ENCODE results near the gene PAX6.

Gene PAX6

DNA sequence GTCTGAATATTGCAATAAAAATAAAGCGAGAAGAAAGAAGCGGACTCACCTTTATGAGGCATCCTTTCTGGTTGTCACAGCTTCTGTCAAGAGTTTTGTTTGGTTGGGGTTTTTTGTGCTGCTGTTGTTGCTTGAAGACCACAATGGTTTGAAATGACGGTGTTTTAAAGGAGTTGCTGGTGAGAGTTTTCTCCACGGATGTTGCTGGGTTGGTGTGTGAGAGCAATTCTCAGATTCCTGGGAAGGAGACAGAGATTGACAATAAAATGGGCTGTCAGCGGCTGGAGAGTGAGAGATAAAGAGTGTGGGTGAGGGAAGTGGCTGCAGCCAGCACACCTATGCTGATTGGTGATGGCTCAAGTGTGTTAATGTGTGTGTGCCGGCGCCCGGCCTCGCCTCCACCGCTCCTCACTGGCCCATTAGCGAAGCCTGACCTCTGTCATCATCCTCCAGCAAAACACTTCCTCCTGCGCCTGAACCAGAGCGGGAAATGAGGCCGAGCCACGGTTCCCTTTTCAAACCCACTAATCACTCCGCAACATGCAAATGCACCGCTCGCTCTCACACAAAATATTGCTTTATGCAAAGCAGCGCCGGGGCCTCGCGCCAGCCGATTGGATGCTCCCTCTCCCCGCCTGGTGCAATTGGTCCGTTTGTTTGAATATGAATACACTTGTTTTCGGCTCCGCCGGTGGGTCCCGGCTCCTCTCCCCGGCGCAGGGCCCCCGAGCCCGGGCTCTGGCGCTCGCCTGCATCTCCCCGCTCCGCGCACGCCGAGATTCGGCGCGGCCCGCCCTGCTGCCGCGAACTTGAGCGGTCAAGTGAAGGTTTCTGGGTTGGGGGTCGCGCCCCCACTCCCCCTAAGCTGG lies at the start of gene PAX6:
TSS of gene PAX6 (minus strand) at position 544 of the 869 bp plus-strand sequence. CDS start 4,911 bp downstream, outside the sequence.
- DNase-seq (ENCODE audit: low read depth), result peak; percentile 12

GRCh38 chr11:31860391-31860790 lies 49.3 kb upstream of the PAX6 start:
- DNase-seq (ENCODE audit: low read depth), result no peak

DNA sequence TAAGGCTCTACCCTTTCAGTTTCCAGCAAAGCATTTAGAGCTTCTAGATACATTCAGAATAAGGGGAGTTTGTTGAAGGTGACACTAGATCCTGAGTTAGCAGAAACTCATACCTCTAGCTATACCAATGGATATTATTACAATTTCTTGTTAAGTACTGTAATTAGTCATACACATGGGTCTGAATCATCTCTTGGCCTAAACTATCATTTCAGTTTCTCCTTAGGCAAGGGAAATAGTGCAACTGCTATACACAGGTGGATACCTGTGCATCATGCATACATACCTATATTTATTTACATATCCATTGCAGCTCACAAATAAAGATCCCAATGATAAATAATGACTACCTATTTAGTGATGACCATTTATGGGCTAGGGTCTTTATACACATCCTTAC lies 45.1 kb upstream of the PAX6 start:
- no peak for DNase-seq (ENCODE audit: low read depth)

DNA sequence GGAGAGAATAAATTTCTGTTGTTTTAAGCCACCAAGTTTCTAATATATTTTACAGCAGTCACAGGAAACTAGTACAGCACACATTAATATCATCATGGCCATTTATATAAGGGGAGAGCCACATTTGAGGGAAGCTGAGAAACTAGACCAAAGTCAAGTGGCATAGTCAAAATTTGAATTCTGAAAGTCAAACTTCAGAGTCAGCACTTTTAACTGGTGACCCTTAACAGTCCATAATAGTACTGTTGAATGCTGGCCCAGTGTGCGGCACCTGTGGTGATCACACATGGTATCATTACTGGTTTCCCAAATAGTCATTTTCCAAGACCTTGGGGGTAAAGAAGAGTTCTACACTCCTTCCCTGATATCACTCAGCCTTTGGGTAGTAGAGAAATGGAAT lies 44.3 kb upstream of the PAX6 start:
- DNase-seq (ENCODE audit: low read depth), result no peak

DNA sequence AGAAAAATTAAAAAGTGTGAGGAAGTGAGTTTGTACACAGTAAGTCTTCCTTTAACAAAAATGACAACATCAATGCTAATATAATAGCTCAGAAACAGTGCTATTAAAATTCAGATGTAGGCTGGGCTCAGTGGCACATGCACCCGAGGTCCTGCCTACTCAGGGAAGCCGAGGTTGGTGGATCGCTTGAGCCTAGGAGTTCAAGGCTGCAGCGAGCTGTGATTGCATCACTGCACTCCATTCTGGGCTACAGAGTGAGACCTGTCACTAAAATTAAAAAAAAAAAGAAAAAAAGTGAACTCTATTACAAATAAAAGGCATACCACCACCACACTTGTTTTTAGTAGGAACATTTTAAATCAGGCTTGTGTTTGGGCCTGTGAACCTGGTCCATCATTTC lies 39.2 kb upstream of the PAX6 start:
- DNase-seq (ENCODE audit: low read depth), result no peak

- no peak for DNase-seq (ENCODE audit: low read depth)
These were observed 36.6 kb upstream of the PAX6 start for GRCh38 chr11:31847761-31848160.

GRCh38 chr11:31845331-31845730 lies 34.2 kb upstream of the PAX6 start:
- no peak for DNase-seq (ENCODE audit: low read depth)

- DNase-seq (ENCODE audit: low read depth), result peak; percentile 27
These were observed 33.2 kb upstream of the PAX6 start for GRCh38 chr11:31844351-31844750.

- no peak for DNase-seq (ENCODE audit: low read depth)
These were observed 30.3 kb upstream of the PAX6 start for GRCh38 chr11:31841435-31841834.

- no peak for DNase-seq (ENCODE audit: low read depth)
These were observed 23.1 kb upstream of the PAX6 start for GRCh38 chr11:31834237-31834636.

GRCh38 chr11:31830406-31830805 lies 19.3 kb upstream of the PAX6 start:
- no peak for DNase-seq (ENCODE audit: low read depth)

DNA sequence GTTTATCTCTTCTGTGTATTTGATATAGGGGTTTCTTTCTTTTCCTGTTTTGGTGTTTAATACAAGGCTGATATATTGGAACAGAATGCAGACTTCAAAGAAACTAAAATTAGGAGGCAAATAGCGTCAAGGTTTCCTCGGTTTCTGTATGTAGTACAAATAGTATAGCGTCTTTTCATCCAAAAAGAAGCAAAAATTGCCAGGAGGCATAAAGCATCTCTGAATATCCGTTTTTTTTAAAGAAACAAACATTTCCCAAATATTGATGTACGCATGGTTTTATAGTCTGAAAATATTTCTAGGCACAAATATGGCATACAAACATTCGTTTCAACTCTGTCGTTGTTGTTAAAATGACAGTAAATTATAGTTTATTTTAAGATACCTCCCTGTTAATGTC lies 17.1 kb upstream of the PAX6 start:
- no peak for DNase-seq (ENCODE audit: low read depth)

GRCh38 chr11:31827455-31828206 lies 16.5 kb upstream of the PAX6 start:
- no peak for DNase-seq (ENCODE audit: low read depth)

GRCh38 chr11:31826536-31827438 lies 15.7 kb upstream of the PAX6 start:
- no peak for DNase-seq (ENCODE audit: low read depth)

DNA sequence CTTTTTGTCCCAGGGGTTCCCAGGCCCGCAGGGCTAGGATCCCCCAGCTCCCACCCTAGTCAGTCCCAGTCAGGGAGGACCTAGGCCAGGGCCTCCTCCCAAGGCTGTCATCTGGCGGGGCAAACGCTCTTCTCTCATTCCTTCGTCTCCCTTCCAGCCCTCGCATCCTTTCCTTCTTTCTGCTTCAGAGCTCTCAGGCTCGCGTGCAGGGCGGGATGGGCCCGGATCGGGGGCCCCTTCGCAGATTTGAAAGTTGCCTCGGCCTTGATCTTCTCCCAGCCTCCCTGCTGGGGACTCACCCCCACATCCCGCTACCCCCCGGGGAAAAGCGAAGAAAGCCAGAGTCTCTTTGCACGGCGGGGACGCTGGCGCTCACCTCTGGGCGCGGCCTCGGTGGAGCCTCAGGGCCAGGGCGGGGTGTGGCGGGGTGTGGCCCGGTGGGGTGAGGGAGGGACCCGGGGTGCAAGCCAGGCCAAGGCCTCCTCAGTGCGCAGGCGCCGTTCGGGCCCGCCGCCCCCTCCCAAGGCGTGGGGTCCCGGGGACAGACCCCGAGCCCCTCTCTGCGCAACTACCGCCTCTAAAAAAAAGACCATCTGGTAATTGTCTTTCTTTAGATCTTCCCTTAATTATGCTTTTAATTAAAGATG lies 14.8 kb upstream of the PAX6 start:
- DNase-seq (ENCODE audit: low read depth), result no peak

GRCh38 chr11:31824879-31825837 lies 14.0 kb upstream of the PAX6 start:
- no peak for DNase-seq (ENCODE audit: low read depth)

DNA sequence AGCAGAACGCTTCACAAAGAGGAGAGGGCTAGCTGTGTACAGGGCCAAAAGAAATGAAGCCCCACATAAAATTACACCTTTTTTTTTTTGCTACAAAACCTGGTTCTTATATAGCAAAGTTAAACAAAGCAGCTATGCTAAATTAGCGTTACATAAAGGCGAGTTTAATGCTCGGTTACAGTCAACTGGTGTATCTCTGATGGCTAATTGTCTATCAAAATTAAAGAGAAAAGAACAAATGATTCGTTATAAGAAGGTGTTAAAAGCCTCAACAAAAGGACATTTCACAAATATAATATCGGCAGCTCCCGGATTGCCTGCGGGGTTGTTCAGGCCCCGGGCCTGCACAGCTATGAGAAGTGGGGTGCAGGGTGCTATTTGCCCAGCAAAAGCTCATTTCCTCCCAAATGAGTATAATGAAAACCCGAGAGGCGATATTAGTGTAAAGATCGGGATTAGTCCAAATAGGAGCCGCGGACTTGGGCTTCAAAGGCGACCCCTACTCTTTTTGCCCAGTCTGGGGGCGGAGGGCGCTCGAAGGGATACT lies 13.3 kb upstream of the PAX6 start:
- no peak for DNase-seq (ENCODE audit: low read depth)

- no peak for DNase-seq (ENCODE audit: low read depth)
These were observed 12.7 kb upstream of the PAX6 start for GRCh38 chr11:31823644-31824331.

DNA sequence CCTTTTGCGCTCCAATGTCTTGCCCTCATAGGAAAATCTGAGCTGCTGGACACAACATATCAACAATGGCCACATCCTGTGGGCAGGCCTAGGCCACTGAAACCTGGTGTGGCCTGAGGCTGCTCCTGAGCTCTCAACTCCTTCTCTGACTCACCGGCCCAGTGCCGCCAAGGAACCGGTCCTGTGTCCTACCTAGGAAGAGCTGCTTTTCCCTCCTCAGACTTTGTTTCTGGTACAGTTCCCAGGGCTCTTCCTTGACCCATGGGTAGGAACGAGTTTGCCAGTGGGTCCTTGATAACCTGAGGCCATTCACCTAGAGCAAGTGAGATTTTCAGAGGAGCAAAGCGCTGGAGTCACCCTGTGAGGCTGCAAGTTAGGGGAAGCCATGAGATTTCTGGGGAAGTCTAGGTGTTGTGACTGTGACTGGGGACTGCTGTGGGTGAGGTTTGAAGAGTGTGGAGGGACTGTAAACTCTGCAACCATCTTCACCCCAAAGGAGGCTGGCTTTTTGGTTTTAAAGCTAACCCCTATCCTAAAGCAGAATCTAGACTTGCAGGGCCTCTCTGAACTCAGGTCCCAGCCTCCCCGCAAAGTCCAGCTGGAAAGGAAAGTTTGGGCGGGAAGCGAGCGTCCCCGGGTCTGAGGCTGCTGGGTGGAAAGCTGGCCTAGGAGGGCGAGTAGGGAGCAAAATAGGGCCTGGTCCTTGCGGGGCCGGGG lies 12.0 kb upstream of the PAX6 start:
- DNase-seq (ENCODE audit: low read depth), result no peak
